Muscle of arm (tissue), 12 donors: ENCODE measurements around the gene ABHD16A. TPM values are rescaled to one million over a fixed set of nuclear protein-coding genes. Genes with fewer than 3 reads are reported as not detected.

Experiments used
- DNase-seq: peaks from one replicate; pipeline ENCODE4 v3.0.0-alpha.2; 2013
- polyA plus RNA-seq, 12 donors: library from polyadenylated mRNA; unstranded; fragments of 120-200 nt; gene quantifications; one replicate each; pipeline ENCODE4 v1.2.1, GENCODE V29; 2013; ENCODE audit not compliant: insufficient read length in 12 of 12

The ABHD16A gene
- polyA plus RNA-seq, 12 donors, result 35.4 to 54.1 (median 43.1) TPM; not detected in 1

DNA sequence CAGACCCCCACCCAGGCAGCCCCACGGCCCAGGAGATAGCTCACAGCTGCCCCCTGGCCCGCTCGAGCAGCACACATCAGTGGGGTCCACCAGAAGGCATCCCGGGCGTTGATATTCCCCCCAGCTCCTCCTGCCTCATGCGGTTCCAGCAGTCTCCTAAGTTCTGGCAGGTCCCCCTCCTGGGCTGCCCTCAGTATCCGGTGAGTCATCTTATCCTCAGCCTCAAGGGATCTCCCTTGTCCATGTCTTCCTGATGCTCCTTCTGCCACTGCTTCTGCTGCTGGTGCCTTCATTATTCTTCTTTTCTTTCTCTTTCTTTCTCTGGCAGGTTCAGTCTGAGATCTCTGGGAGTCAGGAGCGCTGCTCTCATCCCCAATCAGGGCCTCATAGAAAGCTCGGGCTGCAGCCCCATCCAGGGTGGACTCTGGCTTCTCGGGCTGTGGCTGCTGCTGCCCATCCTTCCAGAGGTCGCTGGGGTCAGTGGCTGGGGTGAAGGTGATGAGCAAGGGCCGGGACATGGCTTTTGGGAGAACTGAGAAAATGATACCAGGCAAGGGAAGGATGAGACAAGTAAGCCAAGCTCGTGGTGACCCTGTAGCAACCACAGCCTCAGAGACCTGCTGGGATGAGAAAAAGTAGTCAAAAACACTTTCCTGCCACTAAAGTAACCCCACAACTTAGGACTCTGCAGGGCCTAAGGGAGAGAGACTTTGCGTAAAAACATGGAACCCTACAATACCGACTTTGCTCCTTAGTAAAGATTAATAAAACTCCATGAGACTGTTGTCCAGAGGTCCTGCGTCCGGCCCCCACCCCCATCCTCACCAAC, 38.9 kb downstream of the ABHD16A start:
- DNase-seq, result no peak

DNA sequence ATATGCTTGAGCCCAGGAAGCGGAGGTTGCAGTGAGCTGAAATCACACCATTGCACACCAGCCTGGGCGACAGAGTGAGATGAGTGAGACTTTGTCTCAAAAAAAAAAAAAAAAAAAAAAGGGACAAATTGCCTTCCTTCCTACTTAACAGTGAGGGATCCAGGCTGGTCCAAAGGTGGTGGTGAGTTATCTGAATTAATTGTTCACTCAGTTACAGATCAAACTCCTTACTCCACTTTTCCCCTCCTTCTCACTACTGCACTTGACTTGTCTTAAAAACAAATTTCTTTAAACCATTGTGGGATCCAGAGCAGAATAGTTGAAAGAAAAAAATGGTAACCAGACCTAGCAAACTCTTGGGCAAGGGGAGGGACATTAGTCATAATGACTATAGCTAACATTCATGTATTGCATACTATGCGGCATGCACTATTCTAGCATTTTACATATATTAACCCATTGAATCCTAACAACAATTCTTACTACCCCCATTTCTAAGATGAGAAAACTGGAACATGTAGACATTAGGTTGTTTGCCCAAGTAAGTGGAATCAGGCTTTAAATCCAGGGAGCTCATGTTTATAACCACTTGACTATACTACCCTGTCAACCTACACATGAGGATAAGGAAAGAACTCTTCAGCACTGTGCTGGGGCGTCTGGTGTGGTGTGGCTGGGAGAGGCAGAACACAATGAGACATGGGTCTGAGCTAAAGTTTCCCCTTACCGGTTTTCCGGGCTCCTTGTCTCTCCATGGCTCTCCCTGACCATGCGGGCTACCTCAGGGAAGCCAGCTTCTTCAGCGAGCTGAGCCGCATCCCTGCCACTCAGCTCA, 39.8 kb downstream of the ABHD16A start:
- DNase-seq, result no peak

DNA sequence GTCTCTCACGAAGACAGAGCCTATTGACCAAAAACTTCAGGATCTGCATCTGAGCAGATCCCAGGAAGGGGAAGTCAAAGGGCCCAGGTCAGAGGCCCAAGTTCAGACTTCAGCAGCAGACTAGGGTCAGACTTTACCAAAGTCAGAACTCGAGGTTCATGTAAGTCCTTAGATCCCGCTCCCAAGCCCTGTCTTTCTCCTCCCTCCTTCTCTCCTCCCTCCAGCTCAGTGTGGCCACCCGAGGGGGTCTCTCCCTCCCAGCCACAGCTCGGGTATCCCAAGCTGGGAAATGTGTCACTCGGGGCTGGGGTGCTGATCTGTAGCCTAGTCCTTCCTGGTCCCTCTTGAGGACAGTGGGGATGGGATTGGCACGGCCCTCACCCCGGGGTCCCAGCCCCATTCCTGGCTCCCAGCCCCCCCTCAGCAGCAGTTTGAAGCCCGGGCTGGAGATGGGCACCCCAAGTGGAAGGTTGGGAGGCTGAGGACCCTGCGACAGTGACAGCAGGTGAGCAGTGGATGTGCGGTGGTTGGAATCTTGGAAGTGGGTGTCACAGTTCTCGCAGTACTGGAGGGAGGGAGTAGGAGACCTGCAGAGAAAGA, 40.9 kb downstream of the ABHD16A start:
- DNase-seq, result no peak

DNA sequence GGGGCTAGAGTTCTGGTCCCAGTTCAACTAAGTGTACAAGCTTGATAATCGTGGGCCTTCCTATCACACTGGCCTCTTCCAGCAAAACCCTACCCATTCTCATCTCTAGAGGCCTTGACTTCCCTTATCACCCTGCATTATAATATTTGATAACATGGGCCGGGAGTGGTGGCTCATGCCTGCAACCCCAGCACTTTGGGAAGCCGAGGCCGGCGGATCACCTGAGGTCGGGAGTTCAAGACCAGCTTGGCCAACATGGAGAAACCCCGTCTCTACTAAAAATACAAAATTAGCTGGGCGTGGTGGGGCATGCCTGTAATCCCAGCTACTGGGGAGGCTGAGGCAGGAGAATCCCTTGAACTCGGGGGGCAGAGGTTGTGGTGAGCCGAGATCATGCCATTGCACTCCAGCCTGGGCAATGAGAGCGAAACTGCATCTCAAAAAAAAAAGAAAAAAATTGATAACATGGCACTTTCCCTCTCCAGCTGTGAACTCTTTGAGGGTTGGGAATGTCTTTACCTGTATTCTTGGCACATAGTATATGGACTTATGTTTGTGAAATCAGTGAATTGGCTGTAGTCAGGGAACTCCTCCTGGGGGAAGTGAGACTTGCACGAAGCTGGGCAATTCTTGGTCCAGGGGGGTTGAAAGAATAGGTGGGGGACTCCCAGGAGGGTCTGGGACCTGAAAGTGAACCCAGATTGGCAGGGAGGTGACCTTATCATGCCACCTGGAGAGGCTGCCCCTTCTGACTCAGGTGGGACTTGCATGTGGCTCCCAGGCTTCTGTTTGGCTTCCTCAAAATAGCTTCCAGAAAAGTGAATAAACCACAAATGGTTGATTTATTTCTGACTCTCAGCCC, 41.6 kb downstream of the ABHD16A start:
- DNase-seq, result no peak

DNA sequence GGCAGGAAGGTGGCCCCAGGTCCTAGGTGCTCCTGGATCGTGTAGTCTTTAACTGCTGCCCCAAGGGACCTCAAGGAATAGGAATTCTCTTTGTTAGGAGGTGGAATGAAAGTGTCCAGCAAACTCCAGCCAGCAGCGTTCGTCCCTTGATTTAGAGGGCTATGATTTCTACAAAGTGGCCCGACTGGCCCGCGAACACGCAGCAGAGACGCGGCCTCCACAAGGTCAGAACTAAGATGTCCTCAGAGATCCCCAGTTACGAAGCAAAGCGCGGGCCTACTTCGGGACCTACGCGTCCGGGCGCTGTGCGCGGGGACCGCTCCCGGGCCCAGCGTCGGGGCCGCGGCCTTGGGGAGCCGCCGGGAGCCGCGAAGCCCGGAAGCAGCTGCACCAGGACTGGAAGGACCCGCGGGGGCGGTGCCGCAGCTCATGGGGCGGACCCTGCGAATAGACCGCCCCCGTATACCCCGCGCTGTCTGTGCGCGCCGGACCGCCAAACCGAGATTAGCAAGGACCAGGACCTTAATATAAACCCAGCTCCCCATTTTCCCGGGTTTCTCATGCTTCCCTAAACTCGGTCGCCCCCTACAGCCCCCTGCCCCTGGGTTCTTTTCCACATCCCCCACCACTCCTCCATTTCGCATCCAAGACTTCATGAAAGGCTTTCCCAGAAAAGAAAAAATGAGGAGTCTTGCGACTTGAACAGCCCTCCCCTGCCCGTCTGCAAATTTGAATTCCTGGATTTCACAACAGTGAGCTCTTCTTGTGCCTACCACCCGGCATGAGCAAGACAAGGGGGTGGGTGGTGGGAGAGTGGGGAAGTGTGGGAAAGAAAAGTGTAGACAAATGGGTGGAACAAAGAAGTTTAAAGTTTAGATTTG, 42.5 kb downstream of the ABHD16A start, which contains the start of gene C6orf47:
C6orf47 (minus strand) TSS at position 398 of the 881 bp plus-strand sequence. CDS start 831 bp downstream, outside the sequence.
- DNase-seq, result peak; percentile 86

DNA sequence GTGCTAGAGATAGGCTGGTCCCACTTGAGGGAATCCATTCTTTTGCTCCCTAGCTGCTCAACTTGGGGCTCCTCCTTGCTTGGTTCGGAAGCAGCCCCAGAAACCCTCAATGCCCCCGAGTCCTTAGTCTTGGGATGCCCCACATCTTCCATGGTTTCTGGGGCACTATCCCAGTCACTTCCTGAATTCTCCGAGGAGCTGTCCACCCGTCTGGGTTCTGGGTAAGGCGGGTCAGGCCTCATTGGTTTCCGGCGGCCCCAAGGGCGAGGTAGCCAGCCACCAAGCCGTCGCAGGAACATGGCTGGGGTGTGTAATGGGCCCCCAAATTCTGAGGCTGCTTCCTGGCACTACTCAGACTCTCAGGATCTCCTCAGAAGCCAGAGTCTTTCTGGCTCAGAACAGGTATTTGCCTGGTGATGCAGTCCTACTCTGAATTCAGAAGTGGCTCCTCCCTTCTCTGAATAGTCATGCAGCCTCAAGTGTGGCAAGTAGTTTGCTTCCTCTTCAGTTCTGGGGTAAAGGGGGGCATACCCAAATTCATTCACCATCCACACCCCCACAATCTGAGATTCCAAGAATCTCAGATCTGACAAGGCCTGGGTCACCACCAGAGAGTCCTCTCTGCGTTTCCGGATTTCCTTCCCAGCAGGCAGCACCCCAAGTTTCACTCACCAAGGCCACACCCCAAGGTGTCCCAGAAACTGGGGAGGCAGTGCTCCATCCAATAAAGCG, 43.3 kb downstream of the ABHD16A start:
- no peak for DNase-seq

DNA sequence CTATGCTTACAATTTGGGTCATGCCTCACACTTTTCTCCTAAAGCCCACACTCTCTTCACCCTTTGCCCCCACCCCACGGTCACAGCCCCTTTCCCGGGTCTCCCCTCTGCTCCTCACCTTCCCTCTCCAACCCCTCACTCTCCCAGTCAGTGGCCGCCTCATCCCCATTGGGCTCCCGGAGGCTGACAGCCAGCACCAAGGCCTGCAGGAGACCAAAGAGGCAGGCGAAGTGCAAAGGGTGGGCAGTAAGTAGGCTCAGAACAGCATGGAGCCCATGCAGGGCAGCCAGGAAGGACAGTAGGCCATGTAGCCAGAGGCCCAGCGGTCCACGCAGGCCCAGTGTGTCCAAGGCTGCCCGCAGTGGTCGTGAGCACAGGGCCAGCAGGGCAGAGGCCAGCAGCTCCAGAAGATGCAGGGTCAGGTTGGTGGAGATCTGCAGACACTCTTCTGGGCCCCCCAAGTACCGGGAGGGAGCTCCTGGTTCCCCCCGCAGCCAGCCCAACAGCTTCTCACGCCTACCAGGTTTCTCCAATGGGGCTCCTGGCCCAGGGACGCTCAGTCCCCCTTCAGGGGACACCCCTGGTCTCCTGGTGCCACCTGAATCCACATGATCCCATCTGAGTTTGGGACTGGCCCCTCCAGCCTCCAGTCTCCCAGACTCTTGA, 44.0 kb downstream of the ABHD16A start:
- DNase-seq, result no peak

DNA sequence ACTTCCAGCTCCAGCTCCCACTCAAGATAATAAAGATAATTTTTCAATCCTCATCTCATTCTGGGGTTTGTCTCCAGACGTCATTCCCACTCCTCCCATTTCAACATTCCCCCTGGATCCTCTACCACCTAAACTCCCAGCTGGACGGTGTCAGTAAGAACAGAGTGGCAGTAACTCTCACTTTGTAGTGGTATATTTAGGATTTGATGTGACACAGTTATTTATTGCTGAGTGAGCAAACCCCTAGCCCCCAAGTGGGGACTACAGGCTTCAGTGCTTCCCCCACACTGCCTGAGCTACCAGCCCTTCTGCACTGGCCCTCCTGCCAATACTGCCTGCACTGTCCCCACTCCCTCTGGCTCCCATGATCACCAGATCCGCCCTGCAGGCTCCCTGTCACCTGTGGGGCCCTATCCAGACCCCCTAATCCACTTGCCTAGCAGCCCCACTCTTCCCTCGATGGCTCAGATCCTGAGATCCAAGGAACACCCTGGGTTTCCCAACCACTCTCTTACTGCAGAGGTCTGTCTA, 44.9 kb downstream of the ABHD16A start:
- no peak for DNase-seq

DNA sequence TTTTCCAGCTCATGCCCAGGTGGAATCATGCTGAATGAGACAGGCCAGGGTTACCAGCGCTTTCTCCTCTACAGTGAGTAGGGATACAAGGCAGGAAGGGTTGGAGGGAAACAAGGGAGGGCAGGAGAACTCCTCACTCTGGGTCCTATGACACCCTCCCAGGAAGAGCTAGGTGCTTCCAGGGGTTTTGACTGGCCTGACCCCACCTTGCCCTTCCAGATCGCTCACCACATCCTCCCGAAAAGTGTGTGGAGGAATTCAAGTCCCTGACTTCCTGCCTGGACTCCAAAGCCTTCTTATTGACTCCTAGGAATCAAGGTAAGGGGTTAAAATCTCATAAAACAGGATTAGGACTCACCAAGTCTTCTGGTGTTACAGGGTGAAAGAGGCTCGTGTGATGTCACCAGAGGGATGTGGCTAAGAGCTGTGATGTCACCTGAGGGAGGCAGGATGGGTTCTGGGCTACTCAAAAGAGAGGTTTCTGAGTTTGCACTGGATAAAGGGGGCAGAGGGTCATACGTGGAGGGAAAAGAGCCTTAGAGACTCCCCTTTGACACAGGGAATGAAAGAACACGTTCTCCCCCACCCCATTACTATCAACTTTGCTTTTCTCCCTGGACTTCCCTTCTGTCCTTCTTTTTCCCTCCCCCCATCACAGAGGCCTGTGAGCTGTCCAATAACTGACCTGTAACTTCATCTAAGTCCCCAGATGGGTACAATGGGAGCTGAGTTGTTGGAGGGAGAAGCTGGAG, 45.5 kb downstream of the ABHD16A start:
- DNase-seq, result no peak

DNA sequence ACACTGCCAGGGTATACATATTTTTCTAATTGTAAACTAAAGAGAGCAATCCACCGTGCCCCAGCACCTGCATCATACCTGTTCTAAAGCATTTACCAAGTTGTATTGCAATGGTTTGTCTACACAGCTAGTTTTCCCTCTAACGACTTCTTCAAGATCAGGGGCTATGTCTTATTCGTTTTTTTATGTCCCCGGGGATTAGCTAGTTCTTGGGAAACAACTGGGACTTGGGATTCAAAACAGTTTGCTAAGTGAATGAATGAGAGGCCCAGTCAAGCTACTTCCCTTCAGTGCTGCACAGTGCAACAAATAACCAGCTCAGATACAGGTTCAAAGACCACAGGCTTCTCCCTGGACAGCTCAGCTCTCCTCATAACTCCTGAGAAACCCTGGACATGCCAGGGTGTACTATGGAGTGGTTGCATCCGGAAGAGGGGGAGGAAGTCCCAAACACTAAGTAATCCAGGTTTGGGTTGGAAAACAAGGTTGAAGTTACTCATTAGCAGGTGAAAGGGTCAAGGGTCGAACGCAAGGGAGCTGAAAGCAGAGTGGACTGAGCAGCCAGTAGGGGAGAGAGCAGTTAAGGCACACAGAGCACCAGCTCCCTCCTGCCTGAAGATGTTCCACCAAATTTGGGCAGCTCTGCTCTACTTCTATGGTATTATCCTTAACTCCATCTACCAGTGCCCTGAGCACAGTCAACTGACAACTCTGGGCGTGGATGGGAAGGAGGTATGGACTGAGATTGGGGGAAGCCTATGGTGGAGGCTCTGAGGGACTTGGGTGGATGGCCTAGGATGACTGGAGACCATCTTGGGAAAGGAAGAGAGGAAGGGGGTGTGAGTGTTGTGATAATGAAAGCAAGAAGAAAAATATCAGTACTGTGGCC, 47.5 kb downstream of the ABHD16A start, which contains the start of gene APOM:
APOM (plus strand) TSS at position 546 of the 889 bp plus-strand sequence; CDS start at position 619, 73 bp downstream.
- no peak for DNase-seq

DNA sequence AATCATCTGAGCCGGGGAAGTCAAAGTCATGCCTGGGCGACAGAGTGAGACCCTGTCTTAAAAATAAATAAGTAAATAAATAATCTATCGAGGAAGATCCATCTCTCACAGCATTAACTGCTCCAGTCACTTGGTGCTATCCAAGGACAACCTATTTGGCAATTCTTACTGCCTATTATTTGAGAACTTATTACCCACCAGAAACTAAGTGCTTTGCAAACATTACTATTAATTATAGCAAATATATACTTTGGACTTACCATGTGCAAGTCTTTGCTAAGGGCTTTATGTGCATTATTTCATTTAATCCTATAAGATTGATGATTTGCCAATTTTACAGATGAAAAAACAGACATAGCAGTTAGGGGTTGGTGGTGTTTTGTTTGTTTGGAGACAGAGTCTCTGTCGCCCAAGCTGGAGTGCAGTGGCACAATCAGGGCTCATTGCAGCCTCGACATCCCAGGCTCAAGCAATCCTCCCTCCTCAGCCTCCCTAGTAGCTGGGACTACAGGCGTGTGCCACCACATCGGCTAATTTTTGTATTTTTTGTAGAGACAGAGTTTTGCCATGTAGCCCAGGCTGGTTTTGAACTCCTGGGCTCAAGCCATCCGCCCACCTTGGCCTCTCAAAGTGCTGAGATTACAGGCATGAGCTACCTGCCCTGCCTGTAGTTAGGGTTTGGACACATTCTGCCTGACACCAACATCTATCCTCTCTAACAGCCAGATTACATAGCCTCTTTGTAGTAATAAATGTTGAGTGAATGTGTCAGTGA, 48.4 kb downstream of the ABHD16A start:
- no peak for DNase-seq

DNA sequence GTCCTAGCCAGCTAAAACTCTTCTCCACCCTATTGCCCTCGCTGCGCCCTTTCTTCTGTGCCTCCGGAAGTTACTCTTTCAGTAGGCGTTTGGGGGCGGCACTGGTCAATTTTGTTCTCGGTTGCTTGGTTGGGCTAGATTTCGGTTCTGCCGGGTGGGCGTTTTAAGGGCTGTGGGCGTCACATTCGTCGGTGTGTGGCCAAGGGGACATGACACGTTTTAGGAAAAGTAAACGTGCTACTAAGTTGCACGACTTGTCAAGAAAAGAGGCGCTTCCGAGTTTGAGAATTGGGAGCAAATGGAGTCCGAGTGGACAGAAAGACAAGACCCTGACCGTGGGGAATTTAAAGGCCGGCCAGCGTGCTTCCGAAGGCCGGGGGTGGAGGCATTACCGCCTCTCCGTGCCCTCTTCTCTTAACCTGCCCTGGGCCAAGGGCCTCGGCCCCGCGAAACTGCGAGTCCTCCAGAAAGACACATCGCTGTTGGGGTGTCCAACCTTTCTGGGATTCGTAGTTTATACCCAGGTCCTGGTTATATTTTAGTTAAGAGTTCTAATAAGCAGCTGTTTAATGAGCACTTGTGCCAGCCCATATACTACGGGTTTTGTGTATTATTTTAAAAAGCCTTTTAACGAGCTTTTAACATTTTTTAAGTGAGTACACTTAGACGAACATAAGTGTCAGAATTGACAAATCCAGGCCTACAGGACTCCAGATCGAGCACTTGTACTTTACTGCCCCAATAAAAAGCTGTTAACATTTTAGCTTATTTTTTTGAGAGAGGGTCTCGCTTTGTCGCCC, 50.0 kb downstream of the ABHD16A start:
- DNase-seq, result no peak

DNA sequence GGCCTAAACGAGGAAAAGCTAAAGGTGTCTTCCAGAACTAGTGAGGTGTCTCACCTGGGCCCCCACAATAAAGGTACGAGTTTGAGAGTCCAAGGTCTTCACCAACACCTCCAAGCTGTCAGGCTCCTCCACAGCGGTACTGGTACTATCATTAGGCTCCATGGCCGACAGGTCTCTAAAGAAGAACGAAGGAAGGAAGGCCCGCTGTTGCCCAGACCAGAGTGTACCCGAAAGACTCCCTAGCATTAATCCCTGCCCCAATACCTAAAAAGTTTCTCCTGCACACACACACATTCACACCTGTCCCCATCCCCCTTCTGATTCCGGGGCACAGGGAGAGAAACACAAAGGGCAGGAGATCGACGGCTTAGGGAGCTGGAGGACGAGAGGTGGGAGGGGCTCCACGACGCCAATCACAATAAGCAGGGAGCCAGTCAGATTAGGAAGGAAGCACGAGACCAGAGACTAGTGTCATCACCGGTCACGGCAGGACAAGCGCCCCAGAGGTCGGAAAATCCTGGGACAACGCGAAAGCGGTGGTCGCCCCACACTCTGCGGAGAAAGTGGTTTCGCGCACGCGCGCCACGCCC, 51.4 kb downstream of the ABHD16A start:
- DNase-seq, result no peak

DNA sequence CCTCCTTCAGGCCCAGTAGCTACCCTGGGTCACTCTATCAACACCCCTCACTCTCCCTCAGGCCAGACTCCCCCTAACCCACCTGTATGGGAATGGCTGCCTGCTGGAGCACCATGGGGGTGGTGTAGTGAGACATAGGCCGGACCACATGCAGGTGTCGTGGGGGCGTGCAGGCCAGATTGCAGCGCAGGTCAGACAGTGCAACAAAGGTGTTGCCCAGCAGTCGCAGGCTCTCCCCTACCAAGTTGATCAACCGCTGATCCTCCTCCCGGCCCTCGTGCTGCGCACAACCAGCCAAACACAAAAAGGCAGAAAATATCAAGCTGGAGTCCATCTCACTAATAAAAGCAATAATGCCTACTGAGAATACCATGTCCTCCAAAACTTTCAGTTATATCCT, 57.8 kb downstream of the ABHD16A start:
- DNase-seq, result no peak
